ENCODE measurements around the gene ARFGEF2.

The ARFGEF2 gene

DNA sequence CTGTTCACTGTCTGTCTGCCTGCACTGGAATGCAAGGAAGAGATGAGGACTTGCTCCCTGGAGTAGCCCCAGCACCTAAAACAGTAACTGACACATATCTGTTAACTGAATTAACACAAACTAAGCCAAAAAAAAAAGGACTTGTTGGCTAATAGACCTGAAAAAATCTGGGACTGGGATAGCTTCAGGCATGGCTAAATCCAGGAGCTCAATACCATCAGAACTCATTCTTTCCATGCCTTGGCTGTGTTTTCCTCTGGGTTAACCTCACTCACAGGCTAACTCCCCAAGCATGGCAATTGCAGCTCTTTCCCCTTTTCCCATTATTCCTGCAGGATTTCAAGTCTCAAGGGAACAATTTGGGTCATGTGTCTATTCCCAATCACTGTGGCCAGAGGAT, 21.6 kb upstream of the ARFGEF2 start:
- no peak for DNase-seq

DNA sequence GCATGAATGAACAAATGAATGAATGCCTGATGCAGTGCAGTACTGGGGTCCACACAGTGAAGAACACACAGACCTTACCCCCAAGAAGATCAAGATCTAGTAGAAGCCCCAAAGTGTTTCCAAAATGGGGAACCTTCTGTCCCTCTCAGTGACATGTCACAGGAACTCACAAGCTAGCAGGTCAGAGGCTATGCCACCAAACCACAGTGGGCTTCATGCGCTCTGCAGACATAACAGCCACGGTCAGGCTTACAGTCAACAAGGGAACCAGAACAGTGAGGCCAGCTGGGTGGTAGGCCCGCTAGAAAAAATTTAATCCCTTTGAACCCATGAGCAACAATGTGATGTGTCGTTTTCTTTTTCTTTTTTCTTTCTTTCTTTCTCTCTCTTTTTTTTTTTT, 20.2 kb upstream of the ARFGEF2 start:
- DNase-seq: no peak

DNA sequence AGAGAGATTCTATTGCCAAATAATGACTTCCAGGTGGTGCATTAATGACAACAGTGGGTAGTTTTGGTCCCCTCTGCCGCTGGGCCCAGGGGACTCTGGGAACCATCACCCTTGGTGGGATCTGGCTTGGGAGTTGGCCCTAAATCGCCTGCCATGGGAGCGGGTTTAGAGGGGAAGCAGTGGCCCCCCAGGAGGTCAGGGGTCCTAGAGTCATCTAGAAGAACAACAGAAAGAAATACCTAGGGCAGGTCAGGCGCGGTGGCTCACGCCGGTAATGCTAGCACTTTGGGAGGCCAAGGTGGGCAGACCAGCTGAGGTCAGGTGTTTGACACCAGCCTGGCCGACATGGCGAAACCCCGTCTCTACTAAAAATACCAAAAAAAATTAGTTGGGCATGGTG, 17.8 kb upstream of the ARFGEF2 start:
- no peak for DNase-seq

- DNase-seq: peak; percentile 77
Measured at GRCh38 chr20:48904566-48905296, 16.8 kb upstream of the ARFGEF2 start.

DNA sequence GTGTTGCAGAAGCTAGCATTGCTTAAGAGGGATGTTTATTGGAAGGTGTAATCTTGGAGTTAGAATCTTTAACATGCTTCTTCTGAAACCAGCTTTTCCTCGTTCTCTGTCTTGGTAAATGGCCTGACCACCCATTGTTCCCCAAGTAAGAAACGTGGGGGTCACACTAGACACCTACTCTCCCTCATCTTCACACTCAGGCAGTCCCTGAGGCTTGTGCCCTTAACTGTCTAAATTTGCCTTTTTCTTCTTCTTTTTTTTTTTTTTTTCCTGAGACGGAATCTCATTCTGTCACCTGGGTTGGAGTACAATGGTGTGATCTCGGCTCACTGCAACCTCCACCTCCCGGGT, 16.2 kb upstream of the ARFGEF2 start:
- no peak for DNase-seq

DNA sequence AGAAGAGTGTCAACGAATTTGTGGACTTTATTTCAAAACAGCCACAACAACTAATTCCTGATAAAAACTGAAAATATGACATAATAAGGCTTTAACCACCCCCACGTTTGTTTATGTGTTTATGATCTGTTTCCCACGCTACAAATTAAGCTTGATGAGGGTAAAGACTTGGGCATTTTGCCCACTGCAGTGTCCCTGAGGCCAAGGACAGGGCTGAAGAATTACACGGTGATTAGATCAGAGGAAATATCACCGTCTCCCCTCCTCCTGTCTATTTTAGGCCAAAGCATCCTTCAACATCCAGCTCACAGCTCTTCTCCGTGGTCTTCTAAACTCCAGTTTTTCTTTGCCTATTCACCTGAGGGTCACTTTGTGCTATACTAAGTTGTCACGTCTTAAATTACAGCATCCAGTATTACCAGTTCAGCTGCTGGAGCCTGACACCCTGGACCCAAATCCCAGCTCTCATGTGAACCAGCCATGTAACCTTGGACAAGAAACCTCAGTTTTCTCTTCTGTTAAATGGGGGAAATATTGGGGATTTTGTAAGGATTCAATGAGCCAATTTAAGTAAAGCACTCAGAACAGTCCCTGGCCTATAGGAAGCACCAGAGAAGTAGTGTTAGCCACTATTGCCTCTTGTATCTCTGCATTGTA, 15.2 kb upstream of the ARFGEF2 start:
- no peak for DNase-seq

DNA sequence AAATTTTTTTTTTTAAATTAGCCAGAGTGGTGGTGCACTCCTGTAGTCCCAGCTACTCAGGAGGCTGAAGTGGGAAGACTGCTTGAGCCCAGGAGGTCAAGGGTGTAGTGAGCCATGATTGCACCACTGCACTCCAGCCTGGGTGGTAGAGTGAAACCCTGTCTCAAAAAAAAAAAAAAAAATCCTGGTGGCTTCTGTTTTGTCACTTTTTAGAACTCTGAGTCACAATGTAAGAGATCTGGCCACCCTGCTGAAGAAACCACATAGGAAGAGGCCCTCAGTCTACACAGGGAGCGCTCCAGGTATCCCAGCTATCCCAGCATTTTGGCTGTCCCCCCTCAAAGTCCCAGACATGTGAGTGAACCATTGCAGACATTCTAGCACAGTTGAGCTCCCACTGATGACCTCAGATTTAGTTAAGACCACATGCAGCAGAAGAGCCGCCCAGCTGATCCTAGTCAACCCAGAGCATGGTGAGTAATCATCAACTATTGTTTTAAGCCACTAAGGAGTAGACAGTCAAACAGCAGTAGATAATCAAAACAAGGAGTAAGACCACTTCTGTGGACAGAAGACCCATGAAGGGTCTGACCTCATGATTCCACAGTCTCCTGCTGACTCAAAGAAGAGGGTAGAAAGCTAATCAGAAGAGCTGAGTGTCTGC, 12.7 kb upstream of the ARFGEF2 start:
- DNase-seq: no peak

GRCh38 chr20:48909910-48910309, 11.6 kb upstream of the ARFGEF2 start:
- DNase-seq: no peak

DNA sequence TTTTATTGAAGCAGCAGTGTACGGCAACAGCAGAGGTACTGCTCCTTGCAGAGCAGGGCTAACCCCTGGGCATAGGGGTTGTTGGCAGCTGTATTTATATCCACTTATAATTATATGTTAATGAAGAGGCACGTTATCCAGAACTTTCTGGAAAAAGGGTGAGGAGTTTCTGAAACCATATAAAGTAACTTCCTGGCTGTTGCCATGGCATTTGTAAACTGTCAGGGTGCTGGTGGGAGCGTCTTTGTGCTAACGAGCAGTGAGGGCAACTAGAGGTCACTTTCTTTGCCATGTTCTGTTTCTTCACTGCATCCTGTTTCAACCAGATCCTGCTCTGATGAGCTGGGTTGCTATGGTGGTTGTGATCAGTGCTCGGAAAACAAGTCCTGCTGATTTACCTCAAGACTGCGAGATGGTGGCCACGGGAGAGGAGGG, 11.1 kb upstream of the ARFGEF2 start:
- DNase-seq: no peak

- no peak for DNase-seq
Measured at GRCh38 chr20:48912065-48912464, 9.4 kb upstream of the ARFGEF2 start.

GRCh38 chr20:48916699-48917098, 4.8 kb upstream of the ARFGEF2 start:
- DNase-seq: no peak

DNA sequence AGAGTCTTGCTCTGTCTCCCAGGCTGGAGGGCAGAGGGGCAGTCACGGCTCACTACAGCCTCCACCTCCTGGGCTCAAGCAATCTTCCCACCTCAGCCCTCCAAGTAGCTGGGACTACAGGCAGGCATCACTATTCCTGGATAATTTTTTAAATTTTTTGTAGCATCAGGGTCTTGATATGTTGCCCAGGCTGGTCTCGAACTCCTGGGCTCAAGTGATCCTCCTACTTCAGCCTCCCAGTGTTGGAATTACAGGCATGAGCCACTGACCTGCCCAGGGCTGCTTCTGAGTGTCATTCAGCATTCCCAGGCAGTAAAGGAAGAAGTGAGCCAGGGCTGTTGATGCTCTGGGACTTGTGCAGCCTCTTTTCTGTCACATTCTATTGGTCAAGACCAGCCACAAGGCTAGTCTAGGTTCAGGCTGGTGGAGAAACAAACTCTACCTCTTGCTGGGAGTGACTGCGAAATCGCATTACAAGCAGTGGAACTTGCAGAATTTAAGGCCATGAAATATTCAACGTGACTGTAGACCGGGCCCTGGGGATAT, 2.1 kb upstream of the ARFGEF2 start:
- no peak for DNase-seq

DNA sequence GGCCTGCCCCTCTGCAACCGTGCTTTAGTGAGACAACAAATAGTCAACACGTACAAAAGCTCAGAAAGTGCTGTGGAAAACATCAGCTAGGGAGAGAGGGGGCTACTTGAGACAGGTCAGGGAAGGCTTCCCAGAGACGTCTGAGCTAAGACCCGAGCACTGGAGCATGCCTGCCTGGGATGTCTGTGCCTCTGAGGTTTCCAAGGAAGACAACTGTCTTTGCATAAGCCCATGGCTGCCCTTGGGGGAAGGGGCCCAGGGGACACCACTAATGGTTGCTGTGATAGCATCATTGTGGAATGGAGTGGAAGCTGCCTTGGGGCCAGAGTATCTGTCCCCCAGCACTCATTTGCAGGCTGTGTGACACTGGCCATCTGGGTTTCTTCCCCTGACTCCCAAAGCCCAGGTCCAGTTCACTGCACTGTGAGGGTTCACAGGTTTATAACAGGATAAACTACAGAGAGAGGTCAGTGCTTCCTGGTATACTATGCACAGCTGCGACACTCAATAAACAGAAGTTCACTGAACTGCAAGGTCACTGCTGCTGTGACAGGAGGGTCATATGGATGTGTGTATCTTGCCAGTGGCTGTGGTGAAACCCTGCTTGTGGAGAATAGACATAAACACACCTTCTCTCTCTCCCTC, 1.5 kb upstream of the ARFGEF2 start:
- DNase-seq: no peak

DNA sequence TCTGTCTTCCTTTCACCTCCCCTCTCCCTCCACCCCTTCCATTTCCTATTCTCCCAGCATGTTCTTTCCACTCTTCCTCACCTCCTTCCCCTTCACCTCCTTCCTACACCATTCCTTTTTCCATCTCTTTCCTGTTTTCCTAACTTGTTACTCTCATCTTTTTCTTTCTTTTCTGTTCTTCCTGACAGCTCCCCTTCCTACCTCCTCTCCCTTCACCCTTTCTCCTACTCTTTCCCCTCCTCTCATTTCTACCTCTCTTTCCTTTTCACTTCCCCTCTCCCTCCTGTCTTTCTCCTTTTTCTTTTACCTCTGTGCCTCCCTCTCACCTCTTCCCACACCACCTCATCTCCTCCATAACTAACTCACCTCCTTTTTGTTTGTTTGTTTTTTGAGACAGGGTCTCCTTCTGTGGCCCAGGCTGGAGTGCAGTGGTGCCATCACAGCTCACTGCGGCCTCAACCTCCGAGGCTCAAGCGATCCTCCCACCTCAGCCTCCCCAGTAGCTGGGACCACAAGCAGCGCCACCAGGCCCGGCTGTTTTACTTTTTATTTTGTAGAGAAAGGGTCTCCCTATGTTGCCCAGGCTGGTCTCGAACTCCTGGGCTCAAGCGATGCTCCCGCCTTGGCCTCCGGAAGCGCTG, 864 bp upstream of the ARFGEF2 start:
- DNase-seq: no peak

- no peak for DNase-seq
Measured at GRCh38 chr20:48921883-48922820, 641 bp downstream of the ARFGEF2 start.

GRCh38 chr20:48923149-48923718, 1.7 kb downstream of the ARFGEF2 start:
- no peak for DNase-seq

DNA sequence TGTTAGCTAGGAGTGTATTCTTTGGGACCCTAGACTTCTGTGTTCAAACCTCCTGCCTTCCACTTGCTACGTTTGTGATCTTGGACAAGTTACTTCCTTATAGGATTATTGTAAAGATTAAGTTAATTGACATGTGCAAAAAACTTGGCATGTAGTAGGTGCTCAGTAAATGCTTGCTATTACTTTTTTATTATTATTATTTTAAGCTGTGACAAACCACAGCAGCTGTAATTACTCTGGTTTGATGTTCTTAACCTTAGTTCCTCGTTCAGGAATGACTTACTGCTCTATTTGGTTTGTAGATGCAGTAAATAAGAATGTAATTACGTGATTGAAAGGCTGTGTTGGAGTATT, 3.2 kb downstream of the ARFGEF2 start:
- no peak for DNase-seq

GRCh38 chr20:48926267-48926666, 4.8 kb downstream of the ARFGEF2 start:
- DNase-seq: no peak

GRCh38 chr20:48926821-48927220, 5.3 kb downstream of the ARFGEF2 start:
- DNase-seq: no peak

DNA sequence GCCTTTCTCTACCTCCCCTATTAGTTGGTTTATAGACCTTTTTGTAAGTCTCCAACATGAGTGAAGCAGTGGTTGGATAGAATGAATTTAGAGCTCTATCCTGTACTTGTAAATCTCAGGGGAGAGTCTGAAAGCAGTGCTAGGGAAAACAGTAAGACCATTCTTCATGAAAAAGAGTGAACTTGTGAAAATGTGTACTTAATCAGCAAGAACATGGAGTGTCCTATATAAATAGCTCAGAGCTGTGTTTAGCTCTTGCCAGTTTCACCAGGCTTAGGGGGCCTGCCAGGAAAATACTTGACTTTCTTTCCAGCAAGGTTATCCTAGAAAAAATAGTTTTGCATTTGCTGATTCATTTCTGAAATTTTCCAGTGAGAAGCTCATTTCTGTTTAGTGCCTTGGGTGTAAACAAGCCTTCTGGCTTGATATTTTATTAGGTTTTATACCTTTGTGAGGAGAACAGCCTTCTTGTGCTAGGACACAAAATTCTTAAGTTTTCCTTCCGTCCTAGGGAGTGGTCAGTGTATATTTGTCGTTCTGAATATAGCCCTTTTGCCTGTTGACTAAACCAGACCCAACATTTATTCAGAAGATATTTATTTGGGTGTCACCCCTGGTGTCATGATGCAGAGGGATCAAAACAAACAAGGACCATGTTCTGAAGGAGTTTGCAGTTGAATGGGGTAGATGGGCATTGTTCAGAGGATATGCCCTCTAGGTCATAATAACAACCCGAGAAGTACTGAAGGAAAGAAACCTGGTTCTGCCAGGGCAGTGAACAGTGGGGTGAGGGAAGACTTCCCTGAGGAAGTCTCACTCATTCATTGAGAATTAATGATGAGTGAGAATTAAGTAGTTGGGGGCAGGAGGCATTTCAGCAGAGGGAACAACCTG, 7.6 kb downstream of the ARFGEF2 start:
- peak; percentile 51 for DNase-seq
